Ammon's horn (tissue), 1 donor: ENCODE data around the gene S100A7A.
A peak's percentile ranks its signal among the peaks of the same experiment; 100 is the strongest.
"Not testable (repeated sequence)": the region's sequence is repeated elsewhere in the genome, so short reads cannot be mapped to it uniquely, and the experiment has no call there.

Experiments
- DNase-seq: peaks from one replicate; pipeline ENCODE4 v3.0.0-alpha.2; 2016; ENCODE audit warnings: low spot score

The S100A7A gene

DNA sequence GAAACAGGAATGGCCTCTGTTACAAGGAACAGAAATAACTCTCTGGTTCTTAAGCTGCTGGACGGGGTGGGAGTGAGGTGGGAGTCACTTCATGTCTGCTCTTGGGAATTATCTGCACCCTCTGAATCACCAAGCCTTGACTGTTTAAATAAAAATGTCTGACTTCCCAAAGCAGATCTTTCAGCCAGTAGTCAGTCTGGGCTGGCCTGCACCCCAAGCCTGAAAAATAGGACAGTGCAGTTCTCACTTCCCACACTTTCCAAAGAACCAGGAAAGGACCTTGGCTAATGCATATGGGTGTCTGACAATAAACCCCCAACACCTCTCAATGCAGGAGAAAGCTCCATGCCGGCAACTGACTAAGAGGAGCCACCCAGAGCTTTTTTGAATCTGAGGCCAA, 43.3 kb downstream of the S100A7A start:
- DNase-seq: no peak

DNA sequence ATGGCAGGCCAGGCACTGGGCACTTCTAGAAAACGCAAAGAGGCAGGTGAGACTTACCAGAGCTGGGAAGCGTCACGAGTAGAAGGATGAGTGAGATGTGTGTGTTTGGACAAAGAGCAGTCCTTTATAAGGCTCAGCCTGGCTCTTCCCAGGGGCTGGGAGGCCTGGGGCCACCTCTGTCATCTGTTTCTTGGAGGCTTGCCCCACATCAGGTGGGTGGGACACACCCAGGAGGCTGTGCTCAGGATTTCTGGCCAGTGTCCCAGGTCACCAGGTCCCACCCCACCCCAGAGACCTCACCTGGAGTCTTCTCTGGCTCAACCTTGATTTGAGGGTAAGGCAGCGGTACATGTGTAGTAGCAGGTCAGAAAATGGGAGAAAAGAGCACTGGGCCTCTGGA, 44.2 kb downstream of the S100A7A start, which contains the start of gene S100A7:
S100A7 (minus strand) TSS at position 101 of the 400 bp plus-strand sequence. CDS start 1,638 bp downstream, outside the sequence.
- no peak for DNase-seq

DNA sequence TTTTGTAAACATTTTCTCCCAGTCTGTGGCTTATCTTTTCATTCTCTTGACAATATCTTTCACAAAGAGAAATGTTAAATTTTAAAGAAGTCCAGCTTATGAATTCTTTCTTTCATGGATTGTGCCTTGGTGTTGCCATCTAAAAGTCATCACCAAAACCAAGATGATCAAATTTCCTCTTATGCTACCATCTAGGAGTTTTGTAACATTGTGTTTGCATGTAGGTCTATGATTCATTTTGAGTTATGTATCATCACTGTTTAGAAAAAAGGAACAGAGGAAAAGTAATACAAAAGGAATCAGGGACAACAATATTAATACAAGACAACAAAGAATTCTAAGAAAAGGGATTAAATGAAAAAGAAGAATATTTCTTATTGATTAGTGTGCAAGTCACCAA, 46.4 kb downstream of the S100A7A start:
- not testable (repeated sequence) for DNase-seq

DNA sequence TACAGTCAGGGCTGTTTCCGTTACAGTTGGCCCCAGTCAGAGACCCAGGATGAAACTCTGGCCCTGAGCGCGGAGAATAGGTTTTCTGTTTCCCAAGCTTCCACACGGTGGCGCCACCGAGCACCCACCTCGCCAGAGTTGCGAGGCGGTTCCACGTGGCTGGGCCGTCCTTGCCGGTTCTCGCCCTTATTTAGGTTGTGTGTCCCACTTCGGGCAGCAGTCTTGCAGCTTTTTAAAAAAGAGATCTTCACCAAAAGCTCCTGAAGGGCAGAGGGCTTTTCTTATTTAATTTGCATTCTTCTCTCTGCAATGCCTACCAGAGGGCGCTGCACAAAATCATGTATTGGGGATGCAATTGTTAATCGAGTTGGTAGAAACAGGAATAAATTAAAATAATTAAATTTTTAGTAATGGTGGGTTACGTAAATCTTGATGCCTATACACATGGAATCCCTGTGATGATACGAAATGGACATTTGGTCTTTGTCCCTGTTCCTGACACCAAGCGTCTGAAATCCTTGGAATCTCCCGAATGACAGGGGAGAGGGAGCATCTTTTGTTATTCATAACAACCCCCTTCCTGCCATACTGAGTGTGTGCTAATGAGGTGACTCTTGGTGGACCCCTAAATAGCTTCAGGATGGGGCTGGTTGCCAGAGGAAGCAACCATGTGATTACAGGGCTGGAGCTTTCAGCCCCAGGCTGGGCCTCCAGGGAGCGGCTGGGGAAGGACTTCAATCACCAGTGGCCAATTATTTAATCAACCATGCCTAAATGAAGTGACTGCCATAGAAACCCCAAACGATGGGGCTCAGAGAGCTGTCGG, 49.7 kb downstream of the S100A7A start:
- peak; percentile 11 for DNase-seq

DNA sequence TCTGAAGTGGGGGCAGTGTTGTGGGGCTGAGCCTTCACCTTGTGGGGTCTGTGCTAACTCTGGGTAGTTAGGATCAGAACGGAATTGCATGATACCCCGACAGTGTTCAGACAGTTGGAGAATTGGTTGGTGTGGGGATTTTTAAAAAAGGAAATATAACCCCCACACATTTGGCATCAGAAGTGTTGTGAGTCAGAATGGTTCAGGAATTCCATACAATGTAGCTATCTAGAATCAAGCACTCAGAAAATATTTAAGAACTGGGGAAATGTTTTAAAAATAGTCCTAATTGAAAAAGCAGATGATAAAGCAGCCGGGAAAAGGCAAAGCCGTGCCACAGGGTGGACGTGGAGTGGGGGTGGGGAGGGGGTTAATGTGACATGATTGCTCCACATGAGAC, 50.6 kb downstream of the S100A7A start:
- DNase-seq: no peak

DNA sequence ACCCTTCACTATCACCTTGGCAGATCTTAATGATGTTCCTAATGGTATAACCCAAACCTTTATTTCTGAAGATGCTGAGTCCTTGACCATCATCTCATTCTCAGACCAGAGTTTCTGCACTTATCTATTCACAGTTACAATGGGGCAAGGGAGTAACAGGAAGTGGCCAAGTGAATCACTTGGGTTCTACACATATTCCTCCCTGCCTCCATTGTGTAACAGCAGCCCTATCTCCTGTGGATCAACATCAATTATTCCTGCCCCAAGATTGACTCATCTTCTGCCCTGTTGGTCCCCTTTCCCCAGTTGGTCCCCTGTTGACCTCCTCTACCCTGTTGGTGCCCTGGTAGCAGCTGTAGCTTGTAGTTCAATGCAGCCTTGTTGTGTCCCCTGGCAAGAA, 54.4 kb downstream of the S100A7A start:
- no peak for DNase-seq
